Vagina (tissue), 2 donors: Measurements from ENCODE around the gene IZUMO2.

Source experiments
- CTCF ChIP-seq, 3 experiments: fragments of 450-650 bp in 2 of 3; fragments of 200-600 bp in 1 of 3; sonication (generic) in 1 of 3; IDR thresholded peaks; one replicate each; pipeline ENCODE4 v1.5.1; 2017 to 2019; ENCODE audit warnings: antibody characterized with exemption in 3 of 3, mild to moderate bottlenecking in 2 of 3, moderate library complexity in 2 of 3
- POLR2A ChIP-seq, 2 donors: fragments of 450-650 bp; IDR thresholded peaks; one replicate each; pipeline ENCODE4 v1.6.1; 2017; ENCODE audit warnings: antibody characterized with exemption in 2 of 2, mild to moderate bottlenecking in 2 of 2, moderate library complexity in 2 of 2
- POLR2AphosphoS5 ChIP-seq, 2 donors: sonication (generic); formaldehyde crosslinking; IDR thresholded peaks; one replicate each; pipeline ENCODE4 v1.9.0; 2017; ENCODE audit warnings: antibody characterized with exemption in 2 of 2, mild to moderate bottlenecking in 2 of 2, low read depth in 1 of 2; ENCODE audit not compliant: insufficient read depth in 1 of 2

GRCh38 chr19:50155520-50156109 lies 7.5 kb downstream of the IZUMO2 start:
- TF ChIP-seq CTCF (IDR thresholded peaks at IDR 0.05) (no peak), POLR2A (IDR thresholded peaks at IDR 0.05) (no peak), POLR2AphosphoS5 (IDR thresholded peaks at IDR 0.05; ENCODE audit: insufficient read depth in 1 of 2, low read depth in 1 of 2) (no peak)
